SHP77 (cell line): ENCODE data around the gene PPT1.

Experiments
- DNase-seq, 2 experiments: peaks; one replicate each; lab custom pipeline; 2025; lab: John Stamatoyannopoulos, UW

Gene PPT1

GRCh38 chr1:40030528-40031135, 66.4 kb downstream of the PPT1 start:
- no peak for DNase-seq

GRCh38 chr1:40029608-40030007, 67.4 kb downstream of the PPT1 start:
- no peak for DNase-seq

- DNase-seq, result no peak
Observed at GRCh38 chr1:40027647-40028046, 69.4 kb downstream of the PPT1 start.

GRCh38 chr1:40024671-40025070, 72.4 kb downstream of the PPT1 start:
- DNase-seq, result no peak

- no peak for DNase-seq
Observed at GRCh38 chr1:40023379-40023944, 73.6 kb downstream of the PPT1 start.
